KMS-11 (cell line): Measurements from ENCODE around the gene PPRC1.

Experiments
- H2AFZ ChIP-seq: fragments of 200-600 bp; sonication (generic); 2 replicates; pipeline ENCODE4 v1.6.1; 2016; ENCODE audit warnings: antibody characterized with exemption, mixed run types, low read depth
- H3K27ac ChIP-seq: fragments of 200-600 bp; sonication (generic); 2 replicates; pipeline ENCODE4 v1.6.1; 2016; ENCODE audit warnings: mild to moderate bottlenecking, mixed run types
- H3K27me3 ChIP-seq: fragments of 200-600 bp; sonication (generic); 2 replicates; pipeline ENCODE4 v1.6.1; 2017; ENCODE audit warnings: mild to moderate bottlenecking, low read depth, mixed run types, moderate library complexity; ENCODE audit not compliant: insufficient read depth
- H3K36me3 ChIP-seq: fragments of 200-600 bp; sonication (generic); 2 replicates; pipeline ENCODE4 v1.6.1; 2017; ENCODE audit warnings: mild to moderate bottlenecking, mixed run types; ENCODE audit not compliant: insufficient read depth
- H3K4me1 ChIP-seq: fragments of 200-600 bp; sonication (generic); 2 replicates; pipeline ENCODE4 v1.6.1; 2016; ENCODE audit warnings: mild to moderate bottlenecking, low read depth, mixed run types; ENCODE audit not compliant: poor library complexity, severe bottlenecking
- H3K4me2 ChIP-seq: fragments of 200-600 bp; sonication (generic); 2 replicates; pipeline ENCODE4 v1.7.0; 2016; ENCODE audit warnings: mild to moderate bottlenecking, mixed run types
- H3K4me3 ChIP-seq: fragments of 200-600 bp; sonication (generic); IDR thresholded peaks from 2 replicates; pipeline ENCODE4 v1.6.1; 2017; ENCODE audit warnings: low read depth, low read length, mixed read lengths; ENCODE audit not compliant: insufficient read depth
- H3K79me2 ChIP-seq: fragments of 200-600 bp; sonication (generic); 2 replicates; pipeline ENCODE4 v1.6.1; 2016; ENCODE audit warnings: low read depth, mixed run types; ENCODE audit not compliant: insufficient read depth
- H3K9ac ChIP-seq: fragments of 200-600 bp; sonication (generic); 2 replicates; pipeline ENCODE4 v1.6.1; 2016; ENCODE audit warnings: mild to moderate bottlenecking, mixed run types
- H4K20me1 ChIP-seq: fragments of 200-600 bp; sonication (generic); 2 replicates; pipeline ENCODE4 v1.6.1; 2016; ENCODE audit warnings: mild to moderate bottlenecking, mixed run types; ENCODE audit not compliant: insufficient read depth
- TF ChIP-seq, protein P1 (sequence below): fragments of 200-600 bp; sonication (generic); conservative IDR thresholded peaks from 2 replicates; pipeline ENCODE4 v1.6.1; 2017; ENCODE audit warnings: low read depth, mild to moderate bottlenecking, antibody characterized with exemption, low read length, moderate library complexity, mixed read lengths

Gene PPRC1, protein sequence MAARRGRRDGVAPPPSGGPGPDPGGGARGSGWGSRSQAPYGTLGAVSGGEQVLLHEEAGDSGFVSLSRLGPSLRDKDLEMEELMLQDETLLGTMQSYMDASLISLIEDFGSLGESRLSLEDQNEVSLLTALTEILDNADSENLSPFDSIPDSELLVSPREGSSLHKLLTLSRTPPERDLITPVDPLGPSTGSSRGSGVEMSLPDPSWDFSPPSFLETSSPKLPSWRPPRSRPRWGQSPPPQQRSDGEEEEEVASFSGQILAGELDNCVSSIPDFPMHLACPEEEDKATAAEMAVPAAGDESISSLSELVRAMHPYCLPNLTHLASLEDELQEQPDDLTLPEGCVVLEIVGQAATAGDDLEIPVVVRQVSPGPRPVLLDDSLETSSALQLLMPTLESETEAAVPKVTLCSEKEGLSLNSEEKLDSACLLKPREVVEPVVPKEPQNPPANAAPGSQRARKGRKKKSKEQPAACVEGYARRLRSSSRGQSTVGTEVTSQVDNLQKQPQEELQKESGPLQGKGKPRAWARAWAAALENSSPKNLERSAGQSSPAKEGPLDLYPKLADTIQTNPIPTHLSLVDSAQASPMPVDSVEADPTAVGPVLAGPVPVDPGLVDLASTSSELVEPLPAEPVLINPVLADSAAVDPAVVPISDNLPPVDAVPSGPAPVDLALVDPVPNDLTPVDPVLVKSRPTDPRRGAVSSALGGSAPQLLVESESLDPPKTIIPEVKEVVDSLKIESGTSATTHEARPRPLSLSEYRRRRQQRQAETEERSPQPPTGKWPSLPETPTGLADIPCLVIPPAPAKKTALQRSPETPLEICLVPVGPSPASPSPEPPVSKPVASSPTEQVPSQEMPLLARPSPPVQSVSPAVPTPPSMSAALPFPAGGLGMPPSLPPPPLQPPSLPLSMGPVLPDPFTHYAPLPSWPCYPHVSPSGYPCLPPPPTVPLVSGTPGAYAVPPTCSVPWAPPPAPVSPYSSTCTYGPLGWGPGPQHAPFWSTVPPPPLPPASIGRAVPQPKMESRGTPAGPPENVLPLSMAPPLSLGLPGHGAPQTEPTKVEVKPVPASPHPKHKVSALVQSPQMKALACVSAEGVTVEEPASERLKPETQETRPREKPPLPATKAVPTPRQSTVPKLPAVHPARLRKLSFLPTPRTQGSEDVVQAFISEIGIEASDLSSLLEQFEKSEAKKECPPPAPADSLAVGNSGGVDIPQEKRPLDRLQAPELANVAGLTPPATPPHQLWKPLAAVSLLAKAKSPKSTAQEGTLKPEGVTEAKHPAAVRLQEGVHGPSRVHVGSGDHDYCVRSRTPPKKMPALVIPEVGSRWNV (N-terminal part only)

DNA sequence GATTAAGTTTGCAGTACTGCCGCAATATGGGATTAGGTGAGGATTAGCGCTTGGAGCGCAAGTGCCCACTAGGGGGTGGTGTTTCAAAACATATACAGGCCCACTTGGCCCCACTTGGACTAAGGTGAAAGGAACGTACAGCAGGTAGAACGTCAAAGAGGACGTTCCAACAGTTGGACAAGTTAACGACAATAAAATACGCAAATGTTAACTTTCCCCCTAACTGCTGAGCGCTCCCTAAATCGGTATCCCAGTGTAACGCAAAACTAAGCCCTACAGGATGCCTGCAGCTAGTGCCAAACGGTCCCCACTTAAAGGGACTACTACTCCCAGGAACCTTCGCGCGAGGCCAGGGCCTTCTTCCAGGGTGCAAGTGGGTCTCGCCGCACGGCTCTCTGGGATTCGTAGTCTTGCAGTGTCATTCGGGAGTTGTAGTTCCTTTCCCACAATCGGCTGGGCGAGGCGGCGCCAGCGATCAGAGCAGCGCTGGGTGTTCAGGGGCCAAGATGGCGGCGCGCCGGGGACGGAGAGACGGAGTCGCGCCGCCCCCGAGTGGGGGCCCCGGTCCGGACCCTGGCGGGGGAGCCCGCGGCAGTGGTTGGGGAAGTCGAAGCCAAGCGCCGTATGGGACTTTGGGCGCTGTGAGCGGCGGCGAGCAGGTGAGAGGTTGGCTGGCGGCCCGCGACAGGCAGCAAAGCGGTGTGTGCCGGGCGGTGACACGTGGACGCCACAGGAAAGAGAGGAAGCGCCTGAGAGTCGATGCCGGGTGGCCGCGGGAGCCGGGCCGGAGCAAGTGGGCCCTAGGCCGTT, at the start of gene PPRC1:
TSS of gene PPRC1 (plus strand) at position 478 of the 810 bp plus-strand sequence. CDS start at position 507, 29 bp downstream.
- Histone ChIP-seq H3K4me1 (peaks cover 34% of the 10 kb centered on the region), H3K4me2 (peak within 1 kb of the TSS; percentile 87), H3K36me3 (0 out of 2 replicates have a peak, but pooled peaks cover 9% of the 10 kb centered on the region), H3K27ac (peak within 1 kb of the TSS; percentile 93), H3K9ac (peak within 1 kb of the TSS; percentile 99), H2AFZ (peak within 1 kb of the TSS; percentile 70), H3K27me3 (no peaks in the 10 kb centered on the region), H4K20me1 (peaks cover 35% of the 10 kb centered on the region), H3K79me2 (peaks cover 49% of the 10 kb centered on the region), H3K4me3 (no peak within 1 kb of the TSS)
- TF ChIP-seq, protein P1, sequence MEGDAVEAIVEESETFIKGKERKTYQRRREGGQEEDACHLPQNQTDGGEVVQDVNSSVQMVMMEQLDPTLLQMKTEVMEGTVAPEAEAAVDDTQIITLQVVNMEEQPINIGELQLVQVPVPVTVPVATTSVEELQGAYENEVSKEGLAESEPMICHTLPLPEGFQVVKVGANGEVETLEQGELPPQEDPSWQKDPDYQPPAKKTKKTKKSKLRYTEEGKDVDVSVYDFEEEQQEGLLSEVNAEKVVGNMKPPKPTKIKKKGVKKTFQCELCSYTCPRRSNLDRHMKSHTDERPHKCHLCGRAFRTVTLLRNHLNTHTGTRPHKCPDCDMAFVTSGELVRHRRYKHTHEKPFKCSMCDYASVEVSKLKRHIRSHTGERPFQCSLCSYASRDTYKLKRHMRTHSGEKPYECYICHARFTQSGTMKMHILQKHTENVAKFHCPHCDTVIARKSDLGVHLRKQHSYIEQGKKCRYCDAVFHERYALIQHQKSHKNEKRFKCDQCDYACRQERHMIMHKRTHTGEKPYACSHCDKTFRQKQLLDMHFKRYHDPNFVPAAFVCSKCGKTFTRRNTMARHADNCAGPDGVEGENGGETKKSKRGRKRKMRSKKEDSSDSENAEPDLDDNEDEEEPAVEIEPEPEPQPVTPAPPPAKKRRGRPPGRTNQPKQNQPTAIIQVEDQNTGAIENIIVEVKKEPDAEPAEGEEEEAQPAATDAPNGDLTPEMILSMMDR, result peak; percentile 93

DNA sequence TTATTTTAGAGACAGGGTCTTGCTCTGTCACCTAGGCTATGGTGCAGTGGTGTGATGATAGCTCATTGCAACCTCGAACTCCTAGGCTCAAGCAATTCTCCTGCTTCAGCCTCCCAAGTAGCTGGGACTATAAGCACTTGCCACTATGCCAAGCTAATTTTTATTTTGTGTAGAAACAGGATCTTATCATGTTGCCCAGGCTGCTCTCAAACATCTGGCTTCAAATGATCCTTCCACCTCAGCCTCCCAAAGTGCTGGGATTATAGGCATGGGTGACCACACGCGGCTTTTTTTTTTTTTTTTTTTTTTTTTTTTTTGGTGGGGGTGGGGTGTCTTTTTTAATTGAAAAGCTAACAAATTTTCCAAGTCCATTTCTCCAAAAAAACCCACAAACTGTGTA, 49.3 kb upstream of the PPRC1 start:
- no peak overlapping the region for H3K4me2 ChIP-seq
- no peaks in the 10 kb centered on the region for H3K36me3 ChIP-seq
- H3K4me1 ChIP-seq, result no peaks in the 10 kb centered on the region
- H3K4me3 ChIP-seq, result no peak overlapping the region
- H3K27me3 ChIP-seq, result no peaks in the 10 kb centered on the region
- no peaks in the 10 kb centered on the region for H4K20me1 ChIP-seq
- no peak overlapping the region for H2AFZ ChIP-seq
- TF ChIP-seq, protein P1, result no peak
- no peak overlapping the region for H3K27ac ChIP-seq
- H3K79me2 ChIP-seq, result no peaks in the 10 kb centered on the region
- no peak overlapping the region for H3K9ac ChIP-seq

DNA sequence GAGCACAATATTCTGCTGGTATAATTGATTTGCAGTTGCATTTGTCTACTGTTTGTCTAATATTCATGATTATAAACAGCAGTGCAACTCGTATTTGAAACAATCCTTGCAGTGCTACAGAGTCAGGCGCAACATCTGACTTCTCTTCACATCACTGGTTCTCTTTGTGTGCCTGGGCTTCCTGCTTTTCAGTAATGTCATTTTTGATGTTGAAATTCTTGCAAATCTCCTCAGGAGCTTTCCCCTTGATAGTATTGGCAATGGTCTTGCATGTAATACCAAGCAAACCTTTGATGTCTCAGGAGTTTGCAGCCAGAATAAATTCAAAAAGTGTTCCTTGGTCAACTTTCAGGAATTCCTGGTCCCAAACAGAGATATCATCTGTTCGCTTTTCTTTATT, 47.5 kb upstream of the PPRC1 start:
- no peak overlapping the region for H3K27ac ChIP-seq
- no peak overlapping the region for H3K4me2 ChIP-seq
- no peak overlapping the region for H3K4me3 ChIP-seq
- TF ChIP-seq, protein P1, result no peak
- H3K27me3 ChIP-seq, result no peaks in the 10 kb centered on the region
- H2AFZ ChIP-seq, result no peak overlapping the region
- no peaks in the 10 kb centered on the region for H3K36me3 ChIP-seq
- H3K79me2 ChIP-seq, result no peaks in the 10 kb centered on the region
- H3K4me1 ChIP-seq, result no peaks in the 10 kb centered on the region
- H3K9ac ChIP-seq, result no peak overlapping the region
- no peaks in the 10 kb centered on the region for H4K20me1 ChIP-seq

DNA sequence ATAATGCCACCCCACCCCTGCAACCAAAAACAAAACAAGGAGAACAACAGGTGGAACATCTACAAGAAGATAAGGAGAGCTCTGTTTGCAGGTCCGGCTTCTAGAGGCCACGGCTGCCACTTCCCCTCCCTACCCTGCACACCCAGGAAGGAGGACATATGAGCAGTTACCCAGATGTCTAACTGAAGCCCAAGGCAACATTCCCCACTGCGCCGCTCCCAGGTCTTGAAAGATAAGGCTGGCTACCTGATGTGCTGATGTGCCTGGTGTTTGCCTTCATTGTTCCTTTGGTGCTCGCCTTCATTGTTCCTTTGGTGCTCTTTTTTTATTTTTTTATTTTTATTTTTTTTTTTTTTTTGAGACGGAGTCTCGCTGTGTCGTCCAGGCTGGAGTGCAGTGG, 46.6 kb upstream of the PPRC1 start:
- no peaks in the 10 kb centered on the region for H3K27me3 ChIP-seq
- H3K36me3 ChIP-seq, result no peaks in the 10 kb centered on the region
- H4K20me1 ChIP-seq, result no peaks in the 10 kb centered on the region
- H3K79me2 ChIP-seq, result no peaks in the 10 kb centered on the region
- TF ChIP-seq, protein P1, result no peak
- H3K9ac ChIP-seq, result no peak overlapping the region
- no peaks in the 10 kb centered on the region for H3K4me1 ChIP-seq
- H3K27ac ChIP-seq, result no peak overlapping the region
- H3K4me3 ChIP-seq, result no peak overlapping the region
- H3K4me2 ChIP-seq, result no peak overlapping the region
- H2AFZ ChIP-seq, result no peak overlapping the region
